H7 (cell line): ENCODE measurements around the gene DPP10. TPM values are rescaled to one million over a fixed set of nuclear protein-coding genes. Genes with fewer than 3 reads are reported as not detected.

Experiments used
- DNase-seq: peaks from one replicate; pipeline ENCODE4 v3.0.0; 2012
- H3K27me3 ChIP-seq: 2 replicates; pipeline ENCODE4 v1.6.0; 2011; ENCODE audit warnings: mild to moderate bottlenecking, low read length; ENCODE audit not compliant: control insufficient read depth, insufficient read depth
- H3K36me3 ChIP-seq: replicated peaks from 2 replicates; pipeline ENCODE4 v1.5.1; 2011; ENCODE audit warnings: low read length; ENCODE audit not compliant: control insufficient read depth, insufficient read depth
- H3K4me3 ChIP-seq: 2 replicates; pipeline ENCODE4 v1.5.1; 2011; ENCODE audit warnings: low read depth, mild to moderate bottlenecking, control low read depth, low read length, moderate library complexity; ENCODE audit not compliant: insufficient read depth
- total RNA-seq: library from RNA; depleted of rRNA; stranded (reverse); fragments of >200 nt; shearing (Covaris generic); gene quantifications from 2 replicates; pipeline ENCODE4 v1.2.3, GENCODE V29; 2014

The DPP10 gene
- total RNA-seq, 1 experiment from 2014 or later, result 15.6 TPM

DNA sequence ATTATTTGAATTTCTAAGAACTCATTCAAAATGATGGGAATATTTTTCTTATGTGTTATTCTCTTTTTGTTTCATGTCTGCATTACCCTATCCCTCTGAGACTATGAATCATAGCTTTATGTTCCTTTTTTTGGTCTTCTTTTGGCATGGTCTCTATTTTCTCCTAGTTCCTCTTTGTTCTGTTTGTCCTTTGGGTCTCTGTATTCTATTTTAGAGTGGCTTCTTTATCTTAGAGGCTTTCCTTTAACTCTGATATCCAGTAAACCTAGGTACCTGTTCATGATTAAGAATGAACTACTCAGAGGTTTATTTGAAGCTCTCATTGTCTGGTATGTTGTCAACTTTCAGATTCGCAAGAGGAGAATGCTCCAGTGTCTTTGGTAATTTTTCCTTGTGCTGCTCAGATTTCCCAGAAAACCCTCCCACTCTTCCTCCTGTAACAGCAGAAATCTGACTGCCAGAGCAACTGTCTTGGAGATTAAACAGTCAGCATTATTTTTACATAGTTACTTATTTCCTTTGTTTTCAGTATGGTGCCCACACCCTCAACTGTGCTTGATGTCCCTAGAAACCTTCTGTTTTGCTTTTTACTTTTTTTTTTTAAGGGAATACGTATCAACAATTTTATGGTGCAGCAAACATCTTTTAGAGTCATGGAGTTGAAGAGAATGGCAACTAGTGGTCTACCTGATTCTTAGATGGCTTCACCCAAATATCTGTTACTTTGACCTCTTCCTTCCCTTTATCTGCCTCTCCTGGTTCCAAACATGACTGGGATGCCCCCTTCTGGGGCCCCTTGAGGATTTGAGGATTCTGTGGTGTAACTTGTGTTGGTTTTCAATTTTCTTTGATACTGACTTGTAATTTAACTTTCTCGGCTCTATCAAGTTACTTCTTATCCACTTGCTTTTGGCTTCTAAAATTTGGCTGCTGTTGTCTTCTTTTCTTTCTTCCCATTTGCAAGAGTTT lies 92.0 kb downstream of the DPP10 start:
- H3K36me3 ChIP-seq, result no peaks in the 10 kb centered on the region
- no peak overlapping the region for H3K4me3 ChIP-seq
- no peaks in the 10 kb centered on the region for H3K27me3 ChIP-seq
- no peak for DNase-seq

DNA sequence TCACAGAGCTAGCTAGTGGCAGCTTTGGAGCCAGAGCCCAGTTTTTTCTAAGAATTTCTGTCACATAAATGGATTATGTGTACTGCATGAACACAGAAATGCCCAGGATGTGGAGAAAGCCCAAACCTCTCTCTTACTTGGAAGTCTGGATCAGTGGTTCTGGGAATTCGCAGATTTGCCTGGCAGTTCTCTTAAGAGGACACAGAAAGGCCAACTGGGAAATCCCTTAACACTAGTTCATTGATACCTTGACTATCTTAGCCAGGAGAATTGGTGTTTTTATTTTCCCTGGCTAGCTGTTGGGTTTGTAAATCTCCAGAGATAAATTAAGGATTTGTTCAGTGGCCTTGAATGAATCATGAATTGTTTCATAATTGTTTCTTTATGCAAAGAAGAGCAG lies 95.3 kb downstream of the DPP10 start:
- no peak for DNase-seq
- Histone ChIP-seq H3K36me3 (no peaks in the 10 kb centered on the region), H3K27me3 (no peaks in the 10 kb centered on the region), H3K4me3 (no peak overlapping the region)

DNA sequence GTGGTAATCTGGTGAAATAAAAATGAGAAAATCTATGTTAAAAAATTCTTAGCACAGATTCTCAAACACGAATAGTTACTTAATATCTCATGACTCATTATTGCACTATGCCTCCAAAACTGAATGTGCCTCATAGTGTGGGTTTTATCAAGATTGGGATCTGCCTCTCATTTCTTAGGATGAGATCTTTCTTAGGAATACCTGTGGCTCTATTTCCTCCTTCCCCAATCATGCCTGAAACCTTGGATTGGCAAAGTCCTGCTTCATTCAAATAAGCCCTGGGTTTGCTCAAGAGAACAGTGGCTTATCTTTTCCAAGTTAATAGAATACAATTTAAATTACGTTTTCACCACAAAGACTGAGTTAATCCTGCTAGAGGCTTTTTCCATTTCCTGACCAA lies 100.3 kb downstream of the DPP10 start:
- DNase-seq, result no peak
- H3K36me3 ChIP-seq, result no peaks in the 10 kb centered on the region
- H3K4me3 ChIP-seq, result no peak overlapping the region
- no peaks in the 10 kb centered on the region for H3K27me3 ChIP-seq

- DNase-seq, result peak; percentile 39
- H3K27me3 ChIP-seq, result no peaks in the 10 kb centered on the region
- no peaks in the 10 kb centered on the region for H3K36me3 ChIP-seq
- H3K4me3 ChIP-seq, result no peak overlapping the region
Observed at GRCh38 chr2:114543236-114543766, 100.9 kb downstream of the DPP10 start.

- DNase-seq, result no peak
- no peak overlapping the region for H3K4me3 ChIP-seq
- no peaks in the 10 kb centered on the region for H3K27me3 ChIP-seq
- H3K36me3 ChIP-seq, result no peaks in the 10 kb centered on the region
Observed at GRCh38 chr2:114545052-114545451, 102.6 kb downstream of the DPP10 start.

- Histone ChIP-seq H3K36me3 (no peaks in the 10 kb centered on the region), H3K4me3 (no peak overlapping the region), H3K27me3 (no peaks in the 10 kb centered on the region)
- no peak for DNase-seq
Observed at GRCh38 chr2:114546531-114546930, 104.1 kb downstream of the DPP10 start.

- Histone ChIP-seq H3K27me3 (no peaks in the 10 kb centered on the region), H3K4me3 (no peak overlapping the region), H3K36me3 (no peaks in the 10 kb centered on the region)
- DNase-seq, result no peak
Observed at GRCh38 chr2:114548151-114548550, 105.7 kb downstream of the DPP10 start.

DNA sequence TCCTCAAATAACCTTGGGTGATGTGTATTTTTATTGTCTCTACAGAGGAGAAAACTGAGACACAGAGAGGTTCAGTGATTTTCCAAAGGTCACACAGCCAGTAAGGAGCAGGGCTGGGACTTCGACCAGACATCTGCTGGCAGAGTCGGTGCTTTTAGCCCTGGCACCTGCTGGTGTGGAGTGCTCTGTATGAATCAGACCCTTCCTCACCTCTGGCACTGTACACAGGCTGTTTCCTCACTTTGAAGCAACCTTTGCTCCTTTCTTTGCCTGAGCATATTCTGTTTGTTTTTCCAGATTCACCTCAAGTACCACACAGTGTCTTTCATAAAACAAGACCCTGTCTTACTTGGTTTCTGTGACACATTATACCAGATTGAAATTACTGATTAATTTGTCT lies 107.9 kb downstream of the DPP10 start:
- Histone ChIP-seq H3K36me3 (no peaks in the 10 kb centered on the region), H3K27me3 (no peaks in the 10 kb centered on the region), H3K4me3 (no peak overlapping the region)
- DNase-seq, result no peak

GRCh38 chr2:114550895-114551793 lies 108.7 kb downstream of the DPP10 start:
- peak; percentile 48 for DNase-seq
- no peaks in the 10 kb centered on the region for H3K27me3 ChIP-seq
- no peak overlapping the region for H3K4me3 ChIP-seq
- H3K36me3 ChIP-seq, result no peaks in the 10 kb centered on the region

DNA sequence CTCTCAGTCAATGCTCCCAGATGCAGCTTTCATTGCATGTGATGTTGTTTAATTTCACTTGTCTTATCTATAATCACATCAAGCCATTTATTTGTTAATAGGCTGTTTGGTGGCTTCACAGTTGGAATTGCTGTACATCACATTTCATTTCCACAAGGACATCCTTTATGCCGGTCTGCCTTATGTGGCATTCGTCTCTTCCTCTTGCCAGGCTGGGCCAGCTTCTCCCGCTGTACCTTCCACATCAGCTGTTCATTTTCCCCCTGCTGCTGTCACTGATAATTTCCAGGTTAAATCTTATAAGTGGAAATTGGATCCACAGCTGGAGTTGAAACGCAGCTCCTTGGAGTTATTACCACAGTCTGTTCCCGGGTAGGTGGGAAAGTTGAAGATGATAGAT lies 110.6 kb downstream of the DPP10 start:
- H3K4me3 ChIP-seq, result no peak overlapping the region
- no peaks in the 10 kb centered on the region for H3K36me3 ChIP-seq
- H3K27me3 ChIP-seq, result no peaks in the 10 kb centered on the region
- no peak for DNase-seq

DNA sequence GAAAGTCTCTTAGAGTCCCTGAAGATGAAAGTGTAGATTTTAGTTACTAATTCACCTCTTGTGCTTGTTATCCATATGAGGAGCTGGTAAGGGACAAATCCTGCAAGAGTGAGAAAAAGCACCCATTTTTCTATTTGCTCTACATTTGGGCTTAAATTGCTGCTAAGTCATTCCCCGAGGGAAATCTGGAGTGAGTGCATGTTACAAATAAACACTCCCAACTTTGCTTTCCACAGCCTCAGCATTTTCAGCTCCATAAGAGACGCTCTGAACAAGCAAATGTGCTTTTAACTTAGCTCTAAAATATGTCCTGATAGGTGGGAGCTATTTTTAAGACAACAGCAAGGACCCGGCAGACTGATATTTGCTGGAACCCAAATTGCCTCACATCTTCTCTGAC lies 126.7 kb downstream of the DPP10 start:
- Histone ChIP-seq H3K4me3 (no peak overlapping the region), H3K36me3 (no peaks in the 10 kb centered on the region), H3K27me3 (no peaks in the 10 kb centered on the region)
- DNase-seq, result no peak

GRCh38 chr2:114577657-114578056 lies 135.2 kb downstream of the DPP10 start:
- no peaks in the 10 kb centered on the region for H3K27me3 ChIP-seq
- H3K4me3 ChIP-seq, result no peak overlapping the region
- DNase-seq, result no peak
- no peaks in the 10 kb centered on the region for H3K36me3 ChIP-seq

GRCh38 chr2:114579542-114579941 lies 137.1 kb downstream of the DPP10 start:
- no peaks in the 10 kb centered on the region for H3K27me3 ChIP-seq
- no peak for DNase-seq
- H3K36me3 ChIP-seq, result no peaks in the 10 kb centered on the region
- H3K4me3 ChIP-seq, result no peak overlapping the region

GRCh38 chr2:114580691-114581090 lies 138.2 kb downstream of the DPP10 start:
- DNase-seq, result no peak
- no peak overlapping the region for H3K4me3 ChIP-seq
- H3K27me3 ChIP-seq, result no peaks in the 10 kb centered on the region
- H3K36me3 ChIP-seq, result no peaks in the 10 kb centered on the region
